K562 (cell line): ENCODE data around the gene SYK. TPM values are rescaled to one million over a fixed set of nuclear protein-coding genes. Genes with fewer than 3 reads are reported as not detected.

ENCODE experiments used
- ETV6 ChIP-seq, 3 experiments: fragments of 150-350 bp in 1 of 3; sonication (generic) in 1 of 3; formaldehyde crosslinking in 1 of 3; IDR thresholded peaks; 2 replicates each; pipeline versions ENCODE4 v1.6.1 to v1.8.0; 2014 to 2022; ENCODE audit warnings: borderline replicate concordance in 2 of 3, low read depth in 2 of 3, antibody characterized with exemption in 1 of 3, low read length in 1 of 3, mild to moderate bottlenecking in 1 of 3, missing genetic modification reagents in 1 of 3
- FOXP4 ChIP-seq: sonication (generic); formaldehyde crosslinking; IDR thresholded peaks from 2 replicates; pipeline ENCODE4 v1.8.0; 2022; ENCODE audit warnings: mild to moderate bottlenecking, missing genetic modification reagents, borderline replicate concordance
- HMG20B ChIP-seq: fragments of 250-450 bp; sonication (Bioruptor Pico); IDR thresholded peaks from 2 replicates; pipeline ENCODE4 v1.5.0; 2021; ENCODE audit warnings: mild to moderate bottlenecking
- HMGN3 ChIP-seq: IDR thresholded peaks from 2 replicates; pipeline ENCODE4 v1.6.1; 2011; ENCODE audit warnings: borderline replicate concordance, low read depth, mild to moderate bottlenecking, mixed read lengths, low read length; ENCODE audit not compliant: insufficient read length; ENCODE audit errors: extremely low read depth
- RBM14 ChIP-seq: fragments of 200-400 bp; formaldehyde crosslinking; IDR thresholded peaks from 2 replicates; pipeline ENCODE4 v1.6.1; 2018; ENCODE audit warnings: low read depth, mild to moderate bottlenecking, low read length, moderate library complexity, borderline replicate concordance; ENCODE audit not compliant: insufficient read depth
- RBM39 ChIP-seq: fragments of 200-400 bp; formaldehyde crosslinking; optimal IDR thresholded peaks from 2 replicates; pipeline ENCODE3; 2018; ENCODE audit warnings: low read depth, low read length
- SMAD4 ChIP-seq: fragments of 250-450 bp; sonication (Bioruptor Pico); conservative IDR thresholded peaks from 2 replicates; pipeline ENCODE4 v1.8.0; 2021; ENCODE audit warnings: inconsistent platforms, mild to moderate bottlenecking, moderate library complexity
- TEAD4 ChIP-seq, 2 experiments: sonication (generic) in 1 of 2; formaldehyde crosslinking in 1 of 2; IDR thresholded peaks; 2 replicates each; pipeline versions ENCODE4 v1.6.1 to v1.8.0; 2012 to 2022; ENCODE audit warnings: borderline replicate concordance in 1 of 2, inconsistent platforms in 1 of 2, low read length in 1 of 2, mild to moderate bottlenecking in 1 of 2, missing genetic modification reagents in 1 of 2
- ZNF318 ChIP-seq, 2 experiments: fragments of 450-650 bp; IDR thresholded peaks; 2 replicates each; pipeline ENCODE4 v1.6.1; 2016; ENCODE audit warnings: mild to moderate bottlenecking in 2 of 2, borderline replicate concordance in 1 of 2, low read depth in 1 of 2, moderate library complexity in 1 of 2
- polyA plus RNA-seq, 8 experiments: library from polyadenylated mRNA; depleted of rRNA in 4 of 8; stranded (reverse) in 5 of 8; unstranded in 3 of 8; fragments of >200 nt; fragmentation: Nextera tagmentation in 2 of 8; fragmentation: Illumina TruSeq in 1 of 8; extraction: Ambion mirVana in 2 of 8; extraction: Trizol in 1 of 8; gene quantifications; 2 replicates each; pipeline versions ENCODE4 v1.2.1 to v1.2.3, GENCODE V29; 2011 to 2014; ENCODE audit warnings: inconsistent platforms in 1 of 8, missing spikeins in 1 of 8
- total RNA-seq, 7 experiments: library from RNA; depleted of rRNA in 6 of 7; stranded (reverse); fragments of >200 nt in 6 of 7; fragmentation: Illumina TruSeq in 2 of 7; extraction: Trizol in 2 of 7; gene quantifications; 2 replicates each; pipeline versions ENCODE4 v1.2.1 to v1.2.3, GENCODE V29; 2011 to 2021; ENCODE audit warnings: low replicate concordance in 1 of 7

SYK gene
- total and polyA plus RNA-seq, 9 of the 15 experiments (the other 6 are each of a cell fraction or from before 2014, with no cell fraction given), result 3.9 to 32.7 (median 16.7) TPM

- TF ChIP-seq ZNF318 (IDR thresholded peaks at IDR 0.05; ENCODE audit: borderline replicate concordance in 1 of 2, low read depth in 1 of 2) (no peak), RBM39 (no peak), TEAD4 (IDR thresholded peaks at IDR 0.05; ENCODE audit: low read length) (no peak), TEAD4 (CRISPR knock-in tag; IDR thresholded peaks at IDR 0.05; ENCODE audit: borderline replicate concordance) (no peak), RBM14 (no peak), HMG20B (CRISPR knock-in tag) (no peak), ETV6 (IDR thresholded peaks at IDR 0.05; ENCODE audit: borderline replicate concordance in 1 of 2, low read depth in 2 of 2, low read length in 1 of 2) (no peak), ETV6 (CRISPR knock-in tag; IDR thresholded peaks at IDR 0.05; ENCODE audit: borderline replicate concordance) (no peak), SMAD4 (CRISPR knock-in tag) (no peak), HMGN3 (no peak), FOXP4 (CRISPR knock-in tag) (no peak)
Measured at GRCh38 chr9:90793729-90794128, 7.9 kb upstream of the SYK start (continued).
